Activated CD8-positive, alpha-beta memory T cell treated with anti-CD3 and anti-CD28 coated beads, Interleukin-2, amount 50 U/mL, for 4 hours (primary cell): Measurements from ENCODE around the gene SERPINI1.

Experiments
- DNase-seq: peaks from one replicate; pipeline ENCODE4 v3.0.0-alpha.2; 2020

Gene SERPINI1

DNA sequence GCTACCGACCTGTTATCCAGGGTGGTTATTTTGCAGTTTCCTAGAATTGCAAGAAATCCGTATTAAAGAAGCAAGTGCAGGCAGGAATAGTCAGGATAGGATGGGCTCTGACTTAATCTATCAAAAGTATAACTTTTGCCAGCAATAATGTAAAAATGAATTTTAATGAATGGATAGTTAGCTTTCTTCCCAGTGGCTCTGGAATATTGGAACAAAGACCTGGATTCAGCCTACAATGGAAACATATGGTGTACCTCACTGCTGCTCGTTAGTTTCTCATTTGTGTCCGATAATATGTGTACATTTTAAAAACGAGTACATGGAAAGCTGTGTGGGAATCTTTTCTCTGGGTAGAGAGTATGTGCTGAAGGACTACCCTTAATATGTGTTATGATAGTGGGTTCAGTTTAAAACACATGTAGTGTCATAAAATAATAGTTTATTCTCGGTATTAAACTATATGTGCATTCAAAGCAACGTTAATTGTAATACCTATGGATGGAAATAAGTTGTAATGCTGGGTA lies 805 bp downstream of the SERPINI1 start:
- DNase-seq = no peak

DNA sequence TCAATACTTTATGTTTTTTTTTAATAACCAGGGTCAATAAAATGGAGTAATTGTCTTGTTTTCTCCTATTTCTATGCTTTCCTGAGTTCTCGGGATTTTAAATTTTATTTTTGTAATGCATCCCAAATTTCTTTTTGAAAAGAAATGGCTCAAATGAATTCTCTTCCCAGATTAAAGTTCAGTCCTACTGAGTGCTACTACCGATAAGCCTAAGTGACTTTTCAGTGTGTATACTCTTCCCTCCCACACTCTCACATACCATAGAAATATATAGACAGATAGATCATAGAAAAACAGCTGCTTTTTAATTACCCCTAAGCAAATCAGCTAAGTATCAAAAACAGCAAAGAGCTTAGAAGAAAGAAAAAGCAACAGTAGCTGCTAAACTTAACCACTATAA lies 1.5 kb downstream of the SERPINI1 start:
- no peak for DNase-seq

DNA sequence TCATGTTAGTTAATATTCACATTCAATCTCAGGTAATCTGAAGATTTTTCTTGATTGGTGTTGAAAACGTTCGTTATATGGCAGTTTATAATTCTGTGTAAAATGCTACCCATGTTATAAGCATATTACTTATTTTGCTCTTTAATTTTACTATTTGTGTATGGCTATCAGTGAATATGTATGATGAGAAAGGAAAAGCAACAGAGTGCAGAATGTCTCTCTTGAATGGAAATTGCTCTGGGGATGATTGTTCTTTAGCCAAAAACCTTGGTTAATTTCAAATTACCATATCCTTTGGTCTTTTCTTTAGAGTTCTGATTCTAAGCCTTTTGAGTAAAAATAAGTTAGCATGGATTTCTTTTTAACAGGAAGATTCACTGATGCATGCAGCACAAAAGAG lies 2.5 kb downstream of the SERPINI1 start:
- DNase-seq = no peak

DNA sequence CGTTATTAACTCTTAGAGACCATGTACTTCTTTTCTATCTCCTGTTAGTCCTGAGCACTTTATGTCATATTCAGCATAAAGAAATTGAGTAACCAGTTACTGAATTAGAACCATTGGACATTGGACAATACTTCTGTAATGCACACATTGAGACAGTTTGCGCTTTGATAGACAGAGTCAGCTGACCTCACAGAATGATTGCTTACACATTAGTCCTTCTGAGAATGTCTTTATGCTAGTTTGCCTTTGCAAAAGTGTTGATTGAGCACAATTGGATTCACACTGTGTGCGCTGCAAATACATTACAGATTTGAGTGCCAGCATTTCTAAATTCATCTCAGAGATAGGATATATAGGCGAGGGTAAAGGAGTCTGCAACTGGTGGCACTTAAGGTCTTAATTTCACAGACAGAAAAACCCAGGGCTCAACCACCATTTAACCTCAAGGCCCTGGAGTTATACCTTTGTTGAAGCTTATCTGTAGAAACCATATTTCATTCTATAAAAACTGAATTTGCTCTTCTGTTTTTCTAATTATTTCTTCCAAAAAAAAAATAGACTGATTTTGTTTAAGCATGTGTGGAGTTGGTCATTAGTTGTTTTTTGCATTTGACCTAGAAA lies 3.8 kb downstream of the SERPINI1 start:
- DNase-seq = no peak

DNA sequence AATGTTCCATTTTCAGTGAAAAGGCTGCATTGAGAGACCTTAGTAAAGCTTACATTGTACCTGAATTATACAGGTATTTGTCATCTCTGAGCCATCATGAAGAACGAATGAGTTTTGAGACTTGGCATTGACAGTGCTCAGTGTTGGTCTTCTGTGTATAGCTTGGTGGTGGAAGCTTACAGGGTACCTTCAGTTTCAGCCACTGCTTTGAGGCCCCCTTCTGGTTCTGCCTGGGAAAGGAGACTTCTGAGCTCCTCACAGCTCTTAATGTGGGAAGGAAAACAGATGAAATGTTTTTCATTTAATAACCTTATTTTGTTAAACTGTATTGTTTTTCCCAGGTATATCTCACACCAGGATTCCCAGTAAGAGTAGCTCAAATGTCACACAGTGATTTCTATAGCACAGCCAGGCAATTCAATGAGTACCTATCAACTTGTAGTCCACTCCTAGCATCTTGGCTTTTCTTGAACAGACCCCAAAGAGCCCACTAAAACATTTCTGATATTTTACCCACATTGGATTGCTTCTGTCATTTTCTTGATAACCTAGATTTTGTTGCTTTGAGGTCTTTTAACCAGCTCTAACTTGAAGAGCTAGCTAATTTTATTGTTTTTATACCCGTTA lies 5.6 kb downstream of the SERPINI1 start:
- peak; percentile 33 for DNase-seq

DNA sequence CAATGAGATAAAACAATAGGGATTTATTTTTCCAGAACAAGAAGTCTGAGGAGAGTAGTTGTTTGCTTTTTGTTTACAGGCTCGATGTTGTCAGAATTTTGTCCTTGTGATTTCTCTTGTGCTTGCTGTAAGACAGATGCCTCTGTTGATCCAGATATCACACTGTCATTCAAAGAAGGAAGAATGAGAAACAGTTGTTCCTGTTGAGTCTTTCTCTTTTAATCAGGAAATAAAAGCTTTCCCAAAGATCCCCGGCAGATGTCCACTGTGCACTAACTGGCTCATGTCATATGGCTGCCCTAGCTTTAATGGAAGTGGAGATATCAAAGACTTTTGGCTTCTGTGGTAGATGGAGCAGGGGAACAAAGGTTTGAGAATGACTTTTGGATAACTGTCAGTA lies 6.8 kb downstream of the SERPINI1 start:
- no peak for DNase-seq

DNA sequence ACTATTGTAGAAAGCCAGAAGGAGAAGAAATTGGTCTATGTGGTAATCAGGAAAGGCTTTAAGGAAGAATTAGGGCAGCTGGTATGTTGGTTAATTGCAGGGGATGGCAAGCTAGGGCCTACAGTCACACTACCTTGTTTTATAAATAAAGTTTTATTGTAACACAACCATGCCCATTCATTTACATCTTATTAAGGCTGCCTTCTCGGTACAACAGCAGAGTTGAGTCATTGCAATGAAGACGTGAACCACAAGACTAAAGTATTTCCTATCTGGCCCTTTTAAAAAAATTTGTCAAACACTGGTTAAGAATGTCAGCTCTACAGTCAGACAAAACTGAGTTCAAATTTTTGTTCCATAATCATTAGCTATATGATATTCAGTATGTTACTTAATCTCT lies 8.3 kb downstream of the SERPINI1 start:
- no peak for DNase-seq

DNA sequence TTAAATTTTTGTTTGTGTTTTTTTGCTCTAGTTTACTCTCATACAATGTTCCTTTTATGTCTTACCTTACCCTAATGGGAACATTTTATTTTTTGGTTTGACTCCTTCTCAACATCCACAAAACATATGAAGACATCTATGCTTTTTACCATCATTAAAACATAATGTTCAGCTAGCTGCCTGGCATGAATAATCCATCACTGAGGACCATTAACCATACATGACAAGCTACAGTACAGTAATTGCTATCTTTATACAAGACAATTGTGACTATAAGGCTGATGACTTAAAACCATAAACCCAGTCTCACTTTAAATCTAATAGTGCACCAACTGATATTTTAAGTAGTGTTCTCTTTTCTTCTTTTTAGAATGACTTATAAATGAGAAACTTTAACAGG lies 13.7 kb downstream of the SERPINI1 start:
- DNase-seq = no peak

DNA sequence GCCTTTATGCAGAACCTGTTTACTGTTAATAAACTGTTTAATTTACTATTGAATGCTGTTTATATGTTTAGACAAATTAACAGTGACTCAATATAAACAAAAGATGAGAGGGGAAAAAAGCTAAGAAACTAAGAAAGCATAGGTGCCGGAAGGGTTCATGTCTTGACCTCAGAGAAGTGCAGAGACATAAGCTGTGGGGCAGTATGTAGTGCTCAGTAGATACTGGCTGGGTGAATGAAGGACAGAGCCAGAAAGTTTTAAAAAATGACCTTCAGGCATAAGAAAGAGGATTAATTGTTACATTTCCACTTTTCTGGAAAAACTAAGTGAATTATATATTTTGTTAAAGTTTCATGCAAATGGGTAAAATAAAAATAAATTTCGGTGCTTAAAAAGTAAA lies 14.2 kb downstream of the SERPINI1 start:
- no peak for DNase-seq

DNA sequence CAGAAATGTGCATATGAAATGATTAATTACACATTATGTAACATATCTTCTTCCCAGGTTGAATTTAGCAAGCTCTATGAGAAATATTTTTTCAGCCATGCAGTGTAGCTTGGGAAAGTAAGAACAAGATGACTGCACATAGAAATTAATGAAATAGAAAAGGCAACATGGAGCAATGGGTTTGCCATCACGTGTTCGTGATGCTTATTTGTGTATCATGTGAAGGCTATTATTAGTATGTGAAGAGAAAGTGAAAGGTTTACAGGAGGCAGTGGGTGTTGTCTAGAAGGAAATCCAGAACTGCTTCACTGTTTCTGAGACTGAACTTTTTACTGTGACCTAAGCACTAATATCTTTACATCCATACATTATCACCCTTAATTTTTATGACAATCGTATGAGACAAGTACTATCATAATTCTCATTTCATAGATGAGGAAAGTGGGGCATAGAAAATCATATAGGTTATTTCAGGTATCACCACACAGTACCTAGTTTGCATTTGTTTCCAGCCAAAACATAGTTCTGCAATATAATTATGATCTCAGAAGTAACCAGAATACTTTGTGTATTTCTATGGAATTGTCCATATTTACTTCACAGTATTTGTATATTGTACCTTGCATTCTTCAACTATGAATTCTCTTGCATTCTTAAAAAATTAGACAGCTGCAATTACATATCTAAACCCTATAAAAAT lies 14.9 kb downstream of the SERPINI1 start:
- no peak for DNase-seq

DNA sequence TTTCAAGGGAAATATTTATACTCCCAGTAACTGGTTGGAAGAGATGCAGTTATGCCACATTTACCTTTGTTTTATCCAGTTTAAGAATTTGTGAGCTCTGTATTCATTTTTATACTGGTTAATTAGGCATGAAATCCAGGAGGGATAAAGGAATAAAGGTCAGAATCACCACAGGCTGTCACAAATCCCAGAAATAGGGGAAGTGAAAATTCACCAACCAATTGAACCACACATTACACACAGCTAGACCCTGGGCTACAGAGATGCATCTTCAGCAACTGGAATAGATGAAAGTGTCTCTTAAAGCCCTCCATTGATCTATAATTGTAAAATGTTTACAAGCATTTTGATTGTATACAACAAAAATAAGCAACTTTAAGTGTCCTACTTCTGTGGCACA lies 18.5 kb downstream of the SERPINI1 start:
- no peak for DNase-seq

DNA sequence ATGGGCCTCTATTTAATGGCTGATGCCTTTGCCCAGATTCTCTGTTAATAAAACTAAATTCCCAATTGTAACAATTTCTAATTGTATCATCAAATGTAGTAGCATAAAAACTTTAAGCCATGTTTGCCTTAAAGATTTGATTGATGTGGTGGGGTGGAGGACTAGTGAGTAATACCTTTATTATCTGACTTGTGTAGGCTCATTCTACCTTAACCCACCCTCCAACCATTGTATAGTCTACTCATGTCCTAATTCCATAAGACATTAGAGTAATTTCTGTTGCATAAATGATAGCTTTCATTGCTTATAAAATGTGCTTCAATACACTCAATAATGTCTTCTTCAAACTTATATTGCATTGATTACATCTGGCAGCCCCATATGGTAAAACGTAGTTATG lies 25.8 kb downstream of the SERPINI1 start:
- no peak for DNase-seq

DNA sequence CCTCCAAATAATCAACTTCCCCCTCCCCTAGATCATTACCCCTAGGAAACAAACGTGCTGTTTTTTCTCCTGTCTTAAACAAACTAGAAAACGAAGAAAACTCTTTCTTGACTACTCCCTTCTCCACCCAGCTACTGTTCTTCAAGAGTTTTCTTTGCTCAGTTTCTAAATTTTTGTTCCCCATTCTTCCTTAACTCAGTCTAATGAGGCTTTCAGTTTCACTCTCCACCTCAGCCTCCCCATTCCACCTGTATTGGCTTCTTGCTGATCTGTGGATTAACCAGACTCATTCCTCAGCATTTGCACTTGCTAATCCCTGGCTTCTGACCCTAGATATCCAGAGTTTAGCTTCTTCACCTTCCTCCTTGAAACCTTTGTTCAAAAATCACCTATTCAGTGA lies 26.8 kb downstream of the SERPINI1 start:
- no peak for DNase-seq

DNA sequence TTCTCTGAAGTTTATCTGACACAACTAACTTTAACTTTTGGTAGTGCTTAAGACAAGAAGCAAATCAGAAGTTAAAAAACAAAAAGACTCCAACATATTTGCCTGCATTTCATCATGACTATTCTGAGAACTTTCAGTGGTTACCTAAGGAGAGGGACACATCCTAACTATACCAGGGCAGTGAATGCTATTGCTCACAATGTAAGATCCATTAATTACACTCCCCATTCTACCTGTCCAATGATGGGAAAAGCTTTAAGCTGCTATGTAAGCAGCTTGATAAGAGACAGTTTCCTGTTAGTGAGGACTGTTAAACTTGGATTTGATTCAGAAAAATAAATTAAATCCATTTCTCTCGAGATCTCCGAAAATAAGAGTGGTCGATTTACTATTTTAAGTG lies 37.5 kb downstream of the SERPINI1 start:
- no peak for DNase-seq

DNA sequence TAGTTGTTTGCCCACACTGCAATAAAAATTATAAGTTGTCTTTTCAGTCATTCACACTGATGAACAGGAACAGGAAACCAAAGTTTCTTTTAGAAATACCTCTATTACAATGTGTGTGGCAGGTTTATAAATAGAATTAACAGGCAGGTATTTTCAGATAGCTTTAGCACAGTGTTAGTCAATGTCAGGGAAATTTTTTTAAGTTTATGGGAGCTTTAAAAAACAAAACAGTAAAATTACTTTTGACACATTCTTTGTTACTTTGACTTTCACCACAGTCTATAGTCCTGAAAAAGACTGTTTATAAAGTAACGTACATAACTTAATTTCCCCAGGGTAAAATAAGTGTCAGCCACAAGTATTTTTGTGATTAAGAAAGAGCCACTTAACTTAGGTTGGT lies 38.1 kb downstream of the SERPINI1 start:
- no peak for DNase-seq

DNA sequence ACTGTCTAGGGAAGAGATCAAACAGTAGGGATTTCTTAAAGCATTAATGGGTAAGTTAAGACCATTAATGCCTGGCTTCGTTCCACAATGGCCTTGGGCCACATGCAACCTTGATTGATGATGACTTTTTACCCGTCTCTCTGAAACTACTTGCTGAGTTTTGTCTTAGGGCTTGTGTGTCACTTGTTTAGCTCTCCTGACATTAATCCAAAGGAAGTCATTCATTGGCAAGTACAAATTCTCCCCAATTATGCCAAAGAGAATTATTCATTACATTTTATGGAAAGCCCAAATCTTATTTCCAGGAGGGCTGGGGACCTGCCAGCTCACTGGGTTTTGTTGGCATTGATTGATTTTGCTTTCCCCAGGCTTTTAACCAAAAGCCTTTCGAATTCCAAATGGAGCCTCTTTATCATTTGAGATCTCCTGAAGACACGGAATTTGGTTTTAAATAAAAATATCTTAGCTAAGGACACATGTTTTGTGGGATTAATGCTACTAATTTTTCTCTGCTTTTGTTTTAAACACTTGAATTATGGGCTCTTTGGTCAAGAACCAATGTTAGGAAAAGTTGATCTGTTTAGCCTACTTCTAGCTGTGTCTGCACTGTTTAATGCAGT lies 40.7 kb downstream of the SERPINI1 start:
- DNase-seq = no peak

DNA sequence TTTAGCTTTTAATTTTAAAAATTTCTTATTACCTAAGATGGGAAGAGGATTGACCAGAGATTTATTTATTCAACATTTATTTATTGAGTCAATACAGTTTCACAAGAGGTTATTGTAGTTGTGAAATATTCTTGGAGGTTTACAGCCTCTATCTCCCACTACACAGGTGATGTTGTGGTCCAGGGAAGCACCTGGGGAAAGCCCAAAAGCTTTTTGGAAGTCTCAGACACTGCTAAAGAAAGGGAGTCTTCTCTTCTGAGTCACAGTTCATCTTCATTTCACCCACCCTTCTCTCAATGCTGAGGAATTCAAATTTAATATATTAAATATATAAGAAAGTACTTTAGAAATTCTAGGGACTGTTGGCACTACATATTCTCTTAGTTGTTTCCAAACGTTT lies 41.8 kb downstream of the SERPINI1 start:
- no peak for DNase-seq

DNA sequence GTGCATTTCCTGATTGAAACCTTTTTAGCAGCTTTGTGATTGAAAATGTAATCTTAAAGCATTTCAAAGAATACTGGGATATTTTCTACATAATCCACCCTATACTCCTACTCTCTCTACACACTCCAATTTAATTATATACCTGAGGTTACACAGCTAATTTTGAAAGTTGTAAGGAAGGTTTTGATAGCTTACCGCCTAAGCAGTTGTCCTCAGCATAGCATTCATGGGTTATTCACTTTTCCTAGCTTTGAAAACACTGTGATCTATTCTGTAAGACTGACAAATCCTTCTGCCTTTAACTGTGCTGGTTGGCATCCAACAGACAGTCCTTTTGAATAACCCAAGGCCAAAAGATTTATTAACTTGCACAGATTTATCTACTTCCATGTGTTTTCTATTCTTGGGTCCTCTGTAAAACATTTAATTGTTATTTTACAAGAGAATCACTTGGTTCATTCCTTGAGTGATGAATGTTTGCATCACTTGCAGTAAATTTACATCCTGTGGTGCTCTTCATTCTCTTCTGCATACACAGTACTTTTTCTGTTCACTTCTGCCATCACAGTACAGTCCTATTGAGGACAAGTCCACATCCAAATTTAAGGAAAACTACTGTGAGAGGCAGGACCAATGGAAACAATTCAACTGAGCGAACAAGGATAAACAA lies 44.8 kb downstream of the SERPINI1 start:
- no peak for DNase-seq

DNA sequence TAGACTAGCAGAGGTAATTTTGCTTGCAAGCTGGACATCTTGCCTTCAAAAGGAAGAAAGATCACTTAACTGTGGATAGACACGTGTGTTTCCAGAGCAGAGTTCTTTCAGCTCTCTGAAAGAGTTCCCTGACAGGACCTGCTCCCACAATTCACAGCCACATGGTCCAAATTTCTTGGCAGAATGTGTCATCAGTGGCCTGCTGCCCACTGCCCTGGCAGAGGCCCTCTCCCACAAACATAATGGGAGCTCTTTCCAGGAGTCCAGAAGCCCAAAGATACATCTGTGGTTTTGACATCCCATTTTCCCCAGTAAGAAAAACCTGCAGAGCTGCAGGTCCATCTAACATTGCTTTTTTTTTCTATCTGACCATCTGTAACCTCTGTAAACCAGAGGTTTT lies 48.3 kb downstream of the SERPINI1 start:
- no peak for DNase-seq

DNA sequence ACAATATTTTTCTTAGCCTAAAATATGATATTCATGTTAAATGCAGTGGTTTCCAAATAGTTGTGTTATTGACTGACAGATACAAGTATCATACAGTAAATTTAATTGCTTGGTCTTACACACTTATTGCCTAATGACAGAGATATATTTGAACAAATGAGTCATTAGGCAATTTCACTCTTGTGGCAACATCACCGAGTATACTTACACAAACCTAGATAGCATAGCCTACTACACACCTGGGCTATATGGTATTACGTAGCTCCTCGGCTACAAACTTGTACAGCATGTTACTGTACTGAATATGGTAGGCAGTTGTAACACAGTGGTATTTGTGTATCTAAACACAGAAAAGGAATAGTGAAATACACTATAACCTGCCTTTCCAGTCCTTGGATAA lies 50.3 kb downstream of the SERPINI1 start:
- no peak for DNase-seq

DNA sequence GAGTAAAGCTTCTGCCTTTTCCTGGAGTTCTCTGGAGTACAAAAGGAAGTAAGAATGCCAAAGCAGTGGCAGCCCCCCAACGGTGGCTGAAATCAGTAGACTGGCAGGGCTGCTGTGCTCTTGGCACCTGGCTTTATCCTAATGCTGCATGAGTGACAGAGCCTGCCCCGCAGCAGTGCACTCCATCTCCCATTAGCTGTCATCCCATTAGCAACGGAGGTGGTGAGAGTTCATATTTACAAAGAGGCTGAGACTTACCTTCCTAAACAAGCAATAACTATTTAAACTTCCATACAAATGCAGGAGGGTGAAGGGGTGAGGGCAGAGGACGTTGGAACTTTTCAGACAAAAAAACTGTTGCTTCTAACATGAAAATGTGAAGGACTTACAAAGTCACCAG lies 51.9 kb downstream of the SERPINI1 start:
- no peak for DNase-seq

DNA sequence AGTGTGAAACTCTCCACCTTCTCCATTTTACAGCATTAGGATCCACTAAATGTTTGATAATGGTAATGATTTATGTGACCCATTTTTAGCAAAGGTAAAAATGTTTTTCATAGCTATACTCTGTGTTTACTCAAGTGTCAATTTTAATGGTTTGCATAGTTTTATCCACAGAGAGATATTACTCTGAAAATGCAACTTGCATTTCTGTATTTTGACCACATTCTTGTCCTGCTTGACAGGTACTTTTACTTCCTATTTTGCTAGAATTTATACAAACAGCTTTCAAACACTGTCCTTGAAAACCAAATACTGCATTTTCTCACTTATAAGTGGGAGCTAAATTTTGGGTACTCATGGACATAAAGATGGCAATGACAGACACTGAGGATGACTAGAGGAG lies 62.9 kb downstream of the SERPINI1 start:
- no peak for DNase-seq

DNA sequence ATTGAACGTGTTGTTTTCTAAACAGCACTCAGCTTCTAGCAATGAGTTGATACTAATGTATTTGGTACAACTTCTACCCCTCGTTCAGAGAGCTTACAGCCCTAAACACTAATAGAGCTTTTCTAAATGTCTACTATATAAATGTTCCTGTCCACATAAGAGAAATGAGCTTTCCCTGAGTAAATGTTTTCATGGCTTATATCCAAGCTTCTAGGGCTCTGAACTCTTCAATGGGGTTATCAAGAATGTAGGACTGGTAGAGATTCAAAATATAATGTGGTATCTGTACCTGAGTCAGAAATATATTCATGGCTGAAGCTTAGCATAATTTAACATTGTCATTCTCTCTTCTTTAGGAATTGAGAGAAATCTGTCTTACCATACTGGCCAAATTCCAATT lies 73.4 kb downstream of the SERPINI1 start:
- no peak for DNase-seq
